ENCODE measurements around the gene ALOXE3. TPM values are rescaled to one million over a fixed set of nuclear protein-coding genes. Genes with fewer than 3 reads are reported as not detected.

Gene ALOXE3
- total RNA-seq, 2 donors from 2014 or later, result 0.20 TPM; not detected in 1

GRCh38 chr17:8067806-8068205, 50.5 kb downstream of the ALOXE3 start:
- Histone ChIP-seq H3K4me3 (no peak overlapping the region), H3K36me3 (no peaks in the 10 kb centered on the region), H3K27me3 (peaks cover 9 to 13% of the 10 kb centered on the region in 2 donors), H3K27ac (no peak overlapping the region), H3K9me3 (no peaks in the 10 kb centered on the region), H3K4me1 (peaks cover 0 to 13% of the 10 kb centered on the region in 2 donors)
- DNase-seq (ENCODE audit: low spot score), result no peak
- TF ChIP-seq CTCF (IDR thresholded peaks at IDR 0.05), result no peak

- Histone ChIP-seq H3K9me3 (no peaks in the 10 kb centered on the region), H3K27me3 (peaks cover 11 to 16% of the 10 kb centered on the region in 2 donors), H3K27ac (no peak overlapping the region), H3K36me3 (no peaks in the 10 kb centered on the region), H3K4me1 (peaks cover 0 to 14% of the 10 kb centered on the region in 2 donors), H3K4me3 (no peak overlapping the region)
- DNase-seq (ENCODE audit: low spot score), result no peak
- TF ChIP-seq CTCF (IDR thresholded peaks at IDR 0.05), result no peak
Observed at GRCh38 chr17:8066841-8067775, 51.2 kb downstream of the ALOXE3 start.

- Histone ChIP-seq H3K27ac (no peak overlapping the region), H3K4me3 (no peak overlapping the region), H3K27me3 (peaks cover 12 to 24% of the 10 kb centered on the region in 2 donors), H3K36me3 (no peaks in the 10 kb centered on the region), H3K9me3 (no peaks in the 10 kb centered on the region), H3K4me1 (peaks cover 0 to 14% of the 10 kb centered on the region in 2 donors)
- DNase-seq (ENCODE audit: low spot score), result no peak
- TF ChIP-seq CTCF (IDR thresholded peaks at IDR 0.05), result no peak
Observed at GRCh38 chr17:8064561-8065019, 53.7 kb downstream of the ALOXE3 start.

- Histone ChIP-seq H3K9me3 (no peaks in the 10 kb centered on the region), H3K27me3 (peaks cover 18 to 24% of the 10 kb centered on the region in 2 donors), H3K27ac (no peak overlapping the region), H3K4me3 (no peak overlapping the region), H3K36me3 (no peaks in the 10 kb centered on the region), H3K4me1 (peaks cover 0 to 14% of the 10 kb centered on the region in 2 donors)
- no peak for DNase-seq (ENCODE audit: low spot score)
- no peak for TF ChIP-seq CTCF (IDR thresholded peaks at IDR 0.05)
Observed at GRCh38 chr17:8063761-8064534, 54.4 kb downstream of the ALOXE3 start.

GRCh38 chr17:8062807-8063483, 55.4 kb downstream of the ALOXE3 start:
- Histone ChIP-seq H3K27ac (no peak overlapping the region), H3K4me3 (no peak overlapping the region), H3K36me3 (no peaks in the 10 kb centered on the region), H3K27me3 (peaks cover 20 to 24% of the 10 kb centered on the region in 2 donors), H3K9me3 (no peaks in the 10 kb centered on the region), H3K4me1 (peaks cover 0 to 14% of the 10 kb centered on the region in 2 donors)
- no peak for TF ChIP-seq CTCF (IDR thresholded peaks at IDR 0.05)
- DNase-seq (ENCODE audit: low spot score), result no peak
